K562 (cell line): ENCODE results near the gene MASP1. TPM values are rescaled to one million over a fixed set of nuclear protein-coding genes. Genes with fewer than 3 reads are reported as not detected.

Experiments used
- ATAC-seq: fragments of 200-7000 bp; cut with Tn5 transposase; 3 replicates; pipeline ENCODE4 v1.9.1; 2020; ENCODE audit warnings: moderate library complexity
- BruUV-seq: library from RNA; stranded (reverse); fragments of 400-500 nt; replicated peaks from 2 replicates; lab custom pipeline; 2021; lab: Mats Ljungman, UMichigan
- CTCF ChIA-PET: fragments of 300-600 bp; formaldehyde crosslinking; extraction: SDS; loops from one replicate; lab custom pipeline; 2021; ENCODE audit warnings: low intra/inter-chr PET ratio; lab: Yijun Ruan, JAX
- POLR2A ChIA-PET: fragments of 300-600, 350-650 bp; sonication (Branson Sonifier 250); formaldehyde crosslinking; extraction: SDS; loops from one replicate; lab custom pipeline; 2021; ENCODE audit warnings: antibody characterized with exemption, inconsistent platforms; lab: Yijun Ruan, JAX
- DNase-seq, 4 experiments: peaks; one replicate each; pipeline versions ENCODE4 v3.0.0 to v3.0.0-alpha.2; 2011 to 2018; ENCODE audit warnings: low spot score in 3 of 4, mixed read lengths in 3 of 4; ENCODE audit errors: extremely low read depth in 1 of 4
- FAIRE-seq: peaks from 2 replicates; lab custom pipeline; 2011; peaks lifted over from hg19 to GRCh38; lab: Jason Lieb, UNC
- H2AFZ ChIP-seq: 2 replicates; pipeline ENCODE4 v1.6.0; 2011; ENCODE audit warnings: low read depth, low read length, control low read depth, inconsistent platforms
- H3K27ac ChIP-seq: fragments of 200-600 bp; 3 replicates; pipeline ENCODE4 v1.8.0; 2011; ENCODE audit warnings: low read depth, mild to moderate bottlenecking, control low read depth, inconsistent platforms, low read length, moderate library complexity, mixed read lengths; ENCODE audit errors: extremely low read depth
- H3K27me3 ChIP-seq, 2 experiments: fragments of 300-600 bp in 1 of 2; 2 replicates in 1 of 2; 3 replicates in 1 of 2; pipeline versions ENCODE4 v1.6.0 to v1.8.0; 2011; ENCODE audit warnings: inconsistent platforms in 2 of 2, low read length in 2 of 2, mild to moderate bottlenecking in 1 of 2, mixed read lengths in 1 of 2, moderate library complexity in 1 of 2; ENCODE audit not compliant: control insufficient read depth in 2 of 2, insufficient read depth in 2 of 2
- H3K36me3 ChIP-seq: fragments of 300-600 bp; 3 replicates; pipeline ENCODE4 v1.8.0; 2011; ENCODE audit warnings: mild to moderate bottlenecking, low read length, inconsistent platforms; ENCODE audit not compliant: control insufficient read depth, insufficient read depth
- H3K4me1 ChIP-seq, 2 experiments: fragments of 200-600 bp in 1 of 2; replicated peaks in 1 of 2; 2 replicates in 1 of 2; 3 replicates in 1 of 2; pipeline versions ENCODE4 v1.5.1 to v1.8.0; 2011; ENCODE audit warnings: inconsistent platforms in 2 of 2, low read length in 2 of 2, mild to moderate bottlenecking in 1 of 2, mixed read lengths in 1 of 2, moderate library complexity in 1 of 2; ENCODE audit not compliant: control insufficient read depth in 2 of 2, insufficient read depth in 2 of 2
- H3K4me2 ChIP-seq: 2 replicates; pipeline ENCODE4 v1.6.1; 2011; ENCODE audit warnings: low read length, control low read depth, inconsistent platforms, mixed read lengths; ENCODE audit not compliant: insufficient read depth
- H3K4me3 ChIP-seq: fragments of 200-600 bp; sonication (generic), shearing (Covaris generic); 2 replicates; pipeline ENCODE4 v1.5.1; 2016; ENCODE audit warnings: control low read depth, inconsistent platforms
- H3K79me2 ChIP-seq: fragments of 200-600 bp; 3 replicates; pipeline ENCODE4 v1.8.0; 2011; ENCODE audit warnings: low read length, inconsistent platforms; ENCODE audit not compliant: control insufficient read depth, insufficient read depth
- H3K9ac ChIP-seq, 2 experiments: 2 replicates each; pipeline versions ENCODE4 v1.6.0 to v1.6.1; 2011; ENCODE audit warnings: low read depth in 2 of 2, low read length in 2 of 2, control low read depth in 1 of 2, inconsistent platforms in 1 of 2, mild to moderate bottlenecking in 1 of 2, mixed read lengths in 1 of 2; ENCODE audit not compliant: insufficient read depth in 1 of 2
- H3K9me1 ChIP-seq: one replicate; pipeline ENCODE4 v1.6.0; 2011; ENCODE audit warnings: inconsistent platforms, mild to moderate bottlenecking, low read length, moderate library complexity; ENCODE audit not compliant: control insufficient read depth, insufficient read depth
- H3K9me3 ChIP-seq: replicated peaks from 2 replicates; pipeline ENCODE4 v1.5.1; 2011; ENCODE audit warnings: low read depth, low read length, inconsistent platforms; ENCODE audit not compliant: control insufficient read depth, insufficient read depth
- H4K20me1 ChIP-seq: replicated peaks from 2 replicates; pipeline ENCODE4 v1.6.1; 2011; ENCODE audit warnings: low read length, inconsistent platforms, mixed read lengths; ENCODE audit not compliant: control insufficient read depth, insufficient read depth
- GABPA ChIP-seq: fragments of 200-800 bp; sonication (Bioruptor generic); conservative IDR thresholded peaks from 2 replicates; pipeline ENCODE4 v1.6.1; 2016; ENCODE audit warnings: low read depth, missing genetic modification characterization, missing compliant biosample characterization
- HDAC8 ChIP-seq: fragments of 450-650 bp; IDR thresholded peaks from 2 replicates; pipeline ENCODE4 v1.6.1; 2016; ENCODE audit warnings: mild to moderate bottlenecking, missing genetic modification characterization, moderate library complexity, missing compliant biosample characterization
- MCM2 ChIP-seq: fragments of 450-650 bp; IDR thresholded peaks from 2 replicates; pipeline ENCODE4 v1.6.1; 2017; ENCODE audit warnings: low read depth, mild to moderate bottlenecking
- MLX ChIP-seq, 2 experiments: fragments of 450-650 bp in 1 of 2; sonication (generic) in 1 of 2; formaldehyde crosslinking; conservative IDR thresholded peaks; 2 replicates each; pipeline versions ENCODE4 v1.4.0 to v1.8.1; 2020 to 2022; ENCODE audit warnings: mild to moderate bottlenecking in 1 of 2, missing genetic modification reagents in 1 of 2
- ZNF239 ChIP-seq: fragments of 250-450 bp; sonication (Bioruptor Pico); IDR thresholded peaks from 2 replicates; pipeline ENCODE4 v1.4.0; 2020; ENCODE audit warnings: mild to moderate bottlenecking
- ZNF354B ChIP-seq: fragments of 250-450 bp; sonication (Bioruptor Pico); IDR thresholded peaks from 2 replicates; pipeline ENCODE4 v1.4.0; 2020
- WGBS: fragments of 100-300 bp; shearing (Covaris generic); methylation state at CpG from one replicate; pipeline ENCODE4 v1.1.6; 2016; ENCODE audit warnings: low coverage, mixed read lengths; ENCODE audit not compliant: insufficient coverage; ENCODE audit errors: missing lambda C conversion rate; 5-methylcytosine and 5-hydroxymethylcytosine counted together
- in situ Hi-C: fragments of 300-500 bp; cut with MboI; formaldehyde crosslinking; loops from 4 replicates; pipeline ENCODE4 v1.15.0; 2018; ENCODE audit warnings: inconsistent platforms, mixed read lengths
- intact Hi-C: fragments of 100-400 bp; cut with micrococcal nuclease; formaldehyde crosslinking; loops from 2 replicates; pipeline ENCODE4 v1.14.2; 2022
- polyA plus RNA-seq, 8 experiments: library from polyadenylated mRNA; depleted of rRNA in 4 of 8; stranded (reverse) in 5 of 8; unstranded in 3 of 8; fragments of >200 nt; fragmentation: Nextera tagmentation in 2 of 8; fragmentation: Illumina TruSeq in 1 of 8; extraction: Ambion mirVana in 2 of 8; extraction: Trizol in 1 of 8; gene quantifications; 2 replicates each; pipeline versions ENCODE4 v1.2.1 to v1.2.3, GENCODE V29; 2011 to 2014; ENCODE audit warnings: inconsistent platforms in 1 of 8, missing spikeins in 1 of 8
- total RNA-seq, 7 experiments: library from RNA; depleted of rRNA in 6 of 7; stranded (reverse); fragments of >200 nt in 6 of 7; fragmentation: Illumina TruSeq in 2 of 7; extraction: Trizol in 2 of 7; gene quantifications; 2 replicates each; pipeline versions ENCODE4 v1.2.1 to v1.2.3, GENCODE V29; 2011 to 2021; ENCODE audit warnings: low replicate concordance in 1 of 7
- TF ChIP-seq, protein P1 (sequence below): IDR thresholded peaks from 3 replicates; pipeline ENCODE4 v1.6.1; 2011; ENCODE audit warnings: borderline replicate concordance, mild to moderate bottlenecking, moderate library complexity; ENCODE audit not compliant: insufficient read length; ENCODE audit errors: extremely low read depth

MASP1 gene
- total and polyA plus RNA-seq, 9 of the 15 experiments (the other 6 are each of a cell fraction or from before 2014, with no cell fraction given): 0.03 to 0.24 (median 0.20) TPM; not detected in 3

DNA sequence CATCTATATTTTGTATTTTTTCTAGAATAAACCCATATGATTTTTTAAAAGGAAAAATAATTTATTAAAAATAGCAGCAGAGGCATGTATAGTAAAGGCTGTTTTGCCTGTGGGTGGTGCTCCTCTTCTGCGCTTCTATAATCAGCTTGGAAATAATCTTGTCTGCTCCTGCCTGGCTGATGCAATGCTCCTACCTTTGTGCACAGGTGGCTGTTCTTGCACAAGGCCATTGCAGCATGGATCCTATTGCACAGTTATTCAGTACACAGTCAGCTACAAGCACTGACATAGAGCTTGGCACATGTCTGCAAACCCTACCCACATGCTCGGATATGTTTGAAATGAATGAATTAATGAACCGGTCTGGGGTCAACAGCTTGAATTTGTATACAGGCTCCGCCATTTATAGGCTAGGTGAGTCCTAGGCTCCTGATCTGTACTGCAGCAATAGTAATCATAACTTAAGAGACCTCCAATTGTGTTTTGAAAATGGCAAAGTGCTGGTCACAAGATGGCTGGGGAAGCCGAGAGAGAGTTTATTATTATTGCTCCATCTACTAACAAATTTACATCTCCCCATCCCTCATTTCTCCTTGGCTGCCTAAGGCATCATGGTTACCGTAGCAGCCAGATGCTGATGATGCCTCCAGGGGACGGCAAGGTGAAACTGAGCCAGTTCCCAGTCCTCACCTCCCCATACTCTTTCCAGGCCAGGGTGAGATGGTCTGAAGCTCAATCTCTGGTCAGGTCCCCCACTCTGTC is 94.8 kb downstream of the MASP1 start:
- H3K4me3 ChIP-seq: no peak overlapping the region
- no peak overlapping the region for H3K27ac ChIP-seq
- intact Hi-C loops (no loop called here), in situ Hi-C loops (no loop called here)
- H3K36me3 ChIP-seq: no peaks in the 10 kb centered on the region
- no peak for TF ChIP-seq GABPA
- TF ChIP-seq MCM2: no peak
- TF ChIP-seq, protein P1, sequence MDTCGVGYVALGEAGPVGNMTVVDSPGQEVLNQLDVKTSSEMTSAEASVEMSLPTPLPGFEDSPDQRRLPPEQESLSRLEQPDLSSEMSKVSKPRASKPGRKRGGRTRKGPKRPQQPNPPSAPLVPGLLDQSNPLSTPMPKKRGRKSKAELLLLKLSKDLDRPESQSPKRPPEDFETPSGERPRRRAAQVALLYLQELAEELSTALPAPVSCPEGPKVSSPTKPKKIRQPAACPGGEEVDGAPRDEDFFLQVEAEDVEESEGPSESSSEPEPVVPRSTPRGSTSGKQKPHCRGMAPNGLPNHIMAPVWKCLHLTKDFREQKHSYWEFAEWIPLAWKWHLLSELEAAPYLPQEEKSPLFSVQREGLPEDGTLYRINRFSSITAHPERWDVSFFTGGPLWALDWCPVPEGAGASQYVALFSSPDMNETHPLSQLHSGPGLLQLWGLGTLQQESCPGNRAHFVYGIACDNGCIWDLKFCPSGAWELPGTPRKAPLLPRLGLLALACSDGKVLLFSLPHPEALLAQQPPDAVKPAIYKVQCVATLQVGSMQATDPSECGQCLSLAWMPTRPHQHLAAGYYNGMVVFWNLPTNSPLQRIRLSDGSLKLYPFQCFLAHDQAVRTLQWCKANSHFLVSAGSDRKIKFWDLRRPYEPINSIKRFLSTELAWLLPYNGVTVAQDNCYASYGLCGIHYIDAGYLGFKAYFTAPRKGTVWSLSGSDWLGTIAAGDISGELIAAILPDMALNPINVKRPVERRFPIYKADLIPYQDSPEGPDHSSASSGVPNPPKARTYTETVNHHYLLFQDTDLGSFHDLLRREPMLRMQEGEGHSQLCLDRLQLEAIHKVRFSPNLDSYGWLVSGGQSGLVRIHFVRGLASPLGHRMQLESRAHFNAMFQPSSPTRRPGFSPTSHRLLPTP: no peak
- TF ChIP-seq MLX (CRISPR knock-in tag; conservative IDR thresholded peaks at IDR 0.05): no peak
- no peak for TF ChIP-seq ZNF354B (CRISPR knock-in tag)
- no peak for TF ChIP-seq ZNF239
- no peak for TF ChIP-seq HDAC8
- no peaks in the 10 kb centered on the region for H3K79me2 ChIP-seq
- H4K20me1 ChIP-seq: 0 out of 2 replicates have a peak, but pooled peaks cover 3% of the 10 kb centered on the region
- H3K4me2 ChIP-seq: no peak overlapping the region
- POLR2A ChIA-PET: interaction anchor here (0.6 to 1.2 kb wide), 3 partner anchors 13 to 1874 kb away, joined by 3 read pairs; no protein-coding TSS in a partner anchor
- DNase-seq: no peak
- H2AFZ ChIP-seq: no peak overlapping the region
- H3K9me1 ChIP-seq: no peaks in the 10 kb centered on the region
- CTCF ChIA-PET: interaction anchor here (0.6 kb wide), 1 partner anchor 607 kb away, joined by 5 read pairs; no protein-coding TSS in a partner anchor
- WGBS: 1% methylated on average over 7 of the region's 7 CpGs
- no TSS peak for BruUV-seq
- H3K9me3 ChIP-seq: no peaks in the 10 kb centered on the region
- H3K9ac ChIP-seq: no peak overlapping the region
- no peak for ATAC-seq
- no peak for FAIRE-seq
- H3K4me1 ChIP-seq: peaks cover 0 to 6% of the 10 kb centered on the region in 2 experiments; a peak in 1 of 5 replicates
- peaks cover 17 to 47% of the 10 kb centered on the region in 2 experiments for H3K27me3 ChIP-seq
